Measurements from ENCODE around the gene DALRD3.
A peak's percentile ranks its signal among the peaks of the same experiment; 100 is the strongest.

The DALRD3 gene

GRCh38 chr3:48974076-48974864 lies 44.1 kb downstream of the DALRD3 start:
- no peak for DNase-seq

DNA sequence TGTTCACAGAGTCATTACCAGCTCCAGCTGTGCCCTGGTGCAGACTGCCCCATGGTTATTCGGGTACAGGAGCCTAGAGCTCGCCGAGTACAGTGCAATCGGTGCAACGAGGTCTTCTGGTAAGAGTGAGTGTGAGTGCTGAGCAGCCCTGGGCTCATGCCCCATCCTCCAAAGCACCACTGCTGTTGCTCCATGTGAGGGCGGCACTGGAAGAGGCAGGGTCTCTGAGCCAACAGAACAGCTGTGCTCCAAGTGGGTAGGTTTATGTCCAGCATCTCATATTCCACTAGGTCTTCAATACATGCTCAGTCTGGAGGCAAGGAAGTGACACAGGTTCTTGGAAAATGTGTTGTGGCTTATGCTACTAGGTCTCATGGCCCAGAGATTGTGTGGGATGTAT lies 47.8 kb downstream of the DALRD3 start:
- DNase-seq, result no peak

DNA sequence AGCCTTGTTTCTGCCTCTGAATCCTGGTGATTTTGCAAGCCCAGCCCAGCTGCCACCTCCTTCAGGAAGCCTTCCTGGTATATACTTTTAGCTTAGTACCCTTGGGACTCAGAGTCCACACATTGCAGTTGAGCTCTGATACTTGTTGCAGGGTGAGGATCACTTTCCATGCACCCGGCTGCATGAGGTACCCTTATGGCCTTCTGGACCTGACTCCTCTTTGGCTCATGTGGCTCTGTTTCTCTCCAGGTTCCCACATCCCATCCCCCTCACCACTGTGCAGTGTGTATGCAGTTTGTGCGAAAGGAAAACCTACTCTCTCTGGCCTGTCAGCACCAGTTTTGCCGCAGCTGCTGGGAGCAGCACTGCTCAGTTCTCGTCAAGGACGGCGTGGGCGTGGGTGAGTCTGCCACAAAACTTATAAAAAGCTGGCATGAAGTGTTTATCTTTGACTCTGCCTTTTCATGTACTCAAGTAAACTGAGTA lies 51.5 kb downstream of the DALRD3 start:
- DNase-seq, result peak in 1 of 2 donors; percentile 8

- no peak for DNase-seq
Measured at GRCh38 chr3:48966367-48966766, 52.0 kb downstream of the DALRD3 start.
